ENCODE results near the gene MIS12. TPM values are rescaled to one million over a fixed set of nuclear protein-coding genes. Genes with fewer than 3 reads are reported as not detected.
A peak's percentile ranks its signal among the peaks of the same experiment; 100 is the strongest.

The MIS12 gene
- total and polyA plus RNA-seq, 2 of the 13 experiments (the other 11 are each of a cell fraction or from before 2014, with no cell fraction given) = 13.4 to 28.0 TPM

- TF ChIP-seq ZNF503 (CRISPR knock-in tag; IDR thresholded peaks at IDR 0.05) (peak; percentile 67), AHR (CRISPR knock-in tag; IDR thresholded peaks at IDR 0.05) (peak; percentile 93), TIGD3 (CRISPR knock-in tag; IDR thresholded peaks at IDR 0.05; ENCODE audit: borderline replicate concordance) (no peak), SIN3B (IDR thresholded peaks at IDR 0.05; ENCODE audit: low read length) (peak; percentile 81), TBL1XR1 (IDR thresholded peaks at IDR 0.05; ENCODE audit: borderline replicate concordance, low read length, partially characterized antibody) (no peak), POGZ (CRISPR knock-in tag; IDR thresholded peaks at IDR 0.05) (peak; percentile 67), ZNF562 (CRISPR knock-in tag; IDR thresholded peaks at IDR 0.05; ENCODE audit: borderline replicate concordance) (no peak), SMYD3 (CRISPR knock-in tag; IDR thresholded peaks at IDR 0.05) (no peak), POLR2AphosphoS2 (IDR thresholded peaks at IDR 0.05; ENCODE audit: low read depth, low read length) (no peak), MIER3 (CRISPR knock-in tag; IDR thresholded peaks at IDR 0.05; ENCODE audit: borderline replicate concordance) (peak; percentile 28; the same call in 1 of the 2 replicates), ZNF550 (CRISPR knock-in tag; IDR thresholded peaks at IDR 0.05; ENCODE audit: borderline replicate concordance) (no peak), MTA1 (CRISPR knock-in tag; IDR thresholded peaks at IDR 0.05; ENCODE audit: borderline replicate concordance) (peak; percentile 40; the same call in 1 of the 2 replicates), ZNF317 (CRISPR knock-in tag; IDR thresholded peaks at IDR 0.05) (peak; percentile 74; the same call in 1 of the 2 replicates), ZNF264 (CRISPR knock-in tag; IDR thresholded peaks at IDR 0.05) (peak; percentile 61; the same call in 1 of the 2 replicates), HNRNPUL1 (IDR thresholded peaks at IDR 0.05; ENCODE audit: low read depth, low read length) (no peak), CEBPG (CRISPR knock-in tag; IDR thresholded peaks at IDR 0.05) (no peak), SAP130 (CRISPR knock-in tag; IDR thresholded peaks at IDR 0.05; ENCODE audit: low read depth) (peak; percentile 92), ZNF557 (CRISPR knock-in tag; IDR thresholded peaks at IDR 0.05) (0 out of 2 replicates have a peak, but pooled peaks have one; percentile 74), ZNF761 (CRISPR knock-in tag; conservative IDR thresholded peaks at IDR 0.05) (peak; percentile 79), LBX2 (CRISPR knock-in tag; IDR thresholded peaks at IDR 0.05; ENCODE audit: borderline replicate concordance) (peak; percentile 50; the same call in 1 of the 2 replicates), ZNF281 (CRISPR knock-in tag; IDR thresholded peaks at IDR 0.05; ENCODE audit: borderline replicate concordance) (peak; percentile 42; the same call in 1 of the 2 replicates), ZMAT3 (CRISPR knock-in tag; conservative IDR thresholded peaks at IDR 0.05) (peak; percentile 80; the same call in 1 of the 2 replicates), MYC (CRISPR knock-in tag; IDR thresholded peaks at IDR 0.05; ENCODE audit: borderline replicate concordance) (peak; percentile 84), ZNF891 (CRISPR knock-in tag; IDR thresholded peaks at IDR 0.05) (peak; percentile 51)
Measured at GRCh38 chr17:5486206-5487124, at the start of gene MIS12 (continued).

All from HepG2 (cell line).